Stomach (tissue), 9 donors: ENCODE data around the gene ASTN2. TPM values are rescaled to one million over a fixed set of nuclear protein-coding genes. Genes with fewer than 3 reads are reported as not detected.
"Not testable (repeated sequence)": the region's sequence is repeated elsewhere in the genome, so short reads cannot be mapped to it uniquely, and the experiment has no call there.

ENCODE experiments used
- DNase-seq, 2 donors: peaks; one replicate each; pipeline versions ENCODE4 v3.0.0 to v3.0.0-alpha.2; 2013 to 2019
- H3K27ac ChIP-seq, 5 donors: fragments of 200-600 bp in 4 of 5; sonication (generic) in 4 of 5; one replicate each; pipeline ENCODE4 v1.5.1; 2013 to 2019; ENCODE audit warnings: mild to moderate bottlenecking in 1 of 5, moderate library complexity in 1 of 5
- H3K27me3 ChIP-seq, 3 donors: fragments of 200-600 bp; sonication (generic); one replicate each; pipeline ENCODE4 v1.5.1; 2017 to 2019; ENCODE audit warnings: mixed run types in 1 of 3
- H3K36me3 ChIP-seq, 4 donors: fragments of 200-600 bp; sonication (generic); 1 replicate in 3 of 4; 2 replicates in 1 of 4; pipeline ENCODE4 v1.5.1; 2016 to 2019
- H3K4me1 ChIP-seq, 4 donors: fragments of 200-600 bp; sonication (generic); one replicate each; pipeline ENCODE4 v1.5.1; 2016 to 2019
- H3K4me3 ChIP-seq, 4 donors: fragments of 200-600 bp; sonication (generic) in 3 of 4; one replicate each; pipeline ENCODE4 v1.5.1; 2016 to 2019; ENCODE audit warnings: mild to moderate bottlenecking in 1 of 4
- H3K9me3 ChIP-seq, 4 donors: fragments of 200-600 bp; sonication (generic); one replicate each; pipeline ENCODE4 v1.5.1; 2016 to 2019
- CTCF ChIP-seq, 7 experiments: fragments of 450-650 bp in 4 of 7; fragments of 200-600 bp in 3 of 7; sonication (generic) in 3 of 7; IDR thresholded peaks; one replicate each; pipeline ENCODE4 v1.5.1; 2016 to 2019; ENCODE audit warnings: antibody characterized with exemption in 7 of 7, control low read depth in 2 of 7, mild to moderate bottlenecking in 1 of 7
- EP300 ChIP-seq: sonication (generic); formaldehyde crosslinking; IDR thresholded peaks from one replicate; pipeline ENCODE4 v1.6.1; 2017; ENCODE audit warnings: antibody characterized with exemption
- POLR2A ChIP-seq, 4 donors: fragments of 450-650 bp; IDR thresholded peaks; one replicate each; pipeline ENCODE4 v1.6.1; 2016; ENCODE audit warnings: antibody characterized with exemption in 4 of 4, control low read depth in 2 of 4, mild to moderate bottlenecking in 1 of 4, moderate library complexity in 1 of 4
- POLR2AphosphoS5 ChIP-seq, 3 donors: sonication (generic); formaldehyde crosslinking; IDR thresholded peaks; one replicate each; pipeline ENCODE4 v1.6.1; 2016; ENCODE audit warnings: antibody characterized with exemption in 3 of 3
- WGBS, 5 donors: extraction: QIAGEN DNeasy Blood & Tissue Kit in 3 of 5; methylation state at CpG; one replicate each; pipeline versions ENCODE4 v1.1.5 to v1.1.7; 2013 to 2018; 5-methylcytosine and 5-hydroxymethylcytosine counted together
- intact Hi-C: fragments of 100-400 bp; cut with DNase I; formaldehyde crosslinking; loops from one replicate; pipeline ENCODE4 v1.15.1; 2023; ENCODE audit warnings: low total_unique reads
- polyA plus RNA-seq, 3 donors: library from polyadenylated mRNA; stranded (reverse); fragments of 200-250 nt; gene quantifications; one replicate each; pipeline ENCODE4 v1.2.3, GENCODE V29; 2013
- total RNA-seq, 5 donors: library from RNA; depleted of rRNA; stranded (reverse); fragments of >200 nt; gene quantifications; one replicate each; pipeline versions ENCODE4 v1.1.0 to v1.2.3, GENCODE V29; 2014 to 2016
- donor health status: healthy with polysubstance abuse.
- donor health status: Bipolar disorder and iron deficiency.
- donor health status: healthy.

The ASTN2 gene
- total and polyA plus RNA-seq, 8 donors: 2.1 to 22.3 (median 4.2) TPM; not detected in 1

- intact Hi-C loops: no loop called here
- WGBS, 5 donors: 60 to 94% (median 82%) methylated on average over 4 of the region's 4 CpGs
- no peaks in the 10 kb centered on the region for H3K4me1 ChIP-seq
- H3K4me3 ChIP-seq: no peak overlapping the region
- peaks cover 0 to 17% (median 13%) of the 10 kb centered on the region in 4 donors for H3K9me3 ChIP-seq
- TF ChIP-seq POLR2A (IDR thresholded peaks at IDR 0.05): no peak
- no peak for TF ChIP-seq POLR2AphosphoS5 (IDR thresholded peaks at IDR 0.05)
- TF ChIP-seq CTCF (IDR thresholded peaks at IDR 0.05): no peak
- no peak for TF ChIP-seq EP300
- H3K27ac ChIP-seq: no peak overlapping the region
- H3K27me3 ChIP-seq: no peaks in the 10 kb centered on the region
- no peaks in the 10 kb centered on the region for H3K36me3 ChIP-seq
- DNase-seq: no peak
Measured at GRCh38 chr9:116897201-116897600, 517.7 kb downstream of the ASTN2 start.

- H3K9me3 ChIP-seq: peaks cover 0 to 16% (median 12%) of the 10 kb centered on the region in 4 donors
- no peak for DNase-seq
- intact Hi-C loops: no loop called here
- H3K4me1 ChIP-seq: no peaks in the 10 kb centered on the region
- no peaks in the 10 kb centered on the region for H3K36me3 ChIP-seq
- no peaks in the 10 kb centered on the region for H3K27me3 ChIP-seq
- H3K4me3 ChIP-seq: no peak overlapping the region
- H3K27ac ChIP-seq: no peak overlapping the region
- no peak for TF ChIP-seq POLR2A (IDR thresholded peaks at IDR 0.05)
- TF ChIP-seq EP300: no peak
- TF ChIP-seq POLR2AphosphoS5 (IDR thresholded peaks at IDR 0.05): no peak
- no peak for TF ChIP-seq CTCF (IDR thresholded peaks at IDR 0.05)
Measured at GRCh38 chr9:116895961-116896360, 518.9 kb downstream of the ASTN2 start.

GRCh38 chr9:116891424-116891823, 523.4 kb downstream of the ASTN2 start:
- DNase-seq: no peak
- TF ChIP-seq POLR2A (IDR thresholded peaks at IDR 0.05) (no peak), POLR2AphosphoS5 (IDR thresholded peaks at IDR 0.05) (no peak), EP300 (no peak), CTCF (IDR thresholded peaks at IDR 0.05) (no peak)
- no peaks in the 10 kb centered on the region for H3K9me3 ChIP-seq
- H3K27ac ChIP-seq: no peak overlapping the region
- no peaks in the 10 kb centered on the region for H3K27me3 ChIP-seq
- no peaks in the 10 kb centered on the region for H3K4me1 ChIP-seq
- intact Hi-C loops: no loop called here
- WGBS, 5 donors: 50 to 65% (median 59%) methylated on average over 3 of the region's 3 CpGs
- no peaks in the 10 kb centered on the region for H3K36me3 ChIP-seq
- no peak overlapping the region for H3K4me3 ChIP-seq

GRCh38 chr9:116888476-116888875, 526.4 kb downstream of the ASTN2 start:
- intact Hi-C loops, DNase-seq, H3K4me3 ChIP-seq, H3K4me1 ChIP-seq, H3K36me3 ChIP-seq, H3K27me3 ChIP-seq, H3K9me3 ChIP-seq, H3K27ac ChIP-seq: not testable (repeated sequence)
- 81 to 92% (median 86%) methylated on average over 4 of the region's 4 CpGs for WGBS, 5 donors

GRCh38 chr9:116888066-116888465, 526.8 kb downstream of the ASTN2 start:
- no peak for DNase-seq
- Histone ChIP-seq H3K27ac (no peak overlapping the region), H3K27me3 (no peaks in the 10 kb centered on the region), H3K9me3 (no peaks in the 10 kb centered on the region), H3K4me1 (no peaks in the 10 kb centered on the region), H3K4me3 (no peak overlapping the region), H3K36me3 (no peaks in the 10 kb centered on the region)
- 83 to 96% (median 89%) methylated on average over 1 of the region's 1 CpG for WGBS, 5 donors
- TF ChIP-seq EP300 (no peak), POLR2AphosphoS5 (IDR thresholded peaks at IDR 0.05) (no peak), POLR2A (IDR thresholded peaks at IDR 0.05) (no peak), CTCF (IDR thresholded peaks at IDR 0.05) (no peak)
- intact Hi-C loops: no loop called here
